ENCODE data around the gene MAP7. TPM values are rescaled to one million over a fixed set of nuclear protein-coding genes. Genes with fewer than 3 reads are reported as not detected.

MAP7 gene
- total and polyA plus RNA-seq, 2 donors (not counting 3 experiments of a cell fraction or from before 2014, with no cell fraction given) = 0.07 to 0.42 TPM

GRCh38 chr6:136486357-136486756 is 63.9 kb downstream of the MAP7 start:
- intact Hi-C loops (cut with micrococcal nuclease) = no loop called here
- H4K20me1 ChIP-seq (replicated peaks; ENCODE audit: control insufficient read depth, extremely low read depth, insufficient read depth, low read length) = no peaks in the 10 kb centered on the region
- no peak overlapping the region for H3K4me2 ChIP-seq (ENCODE audit: insufficient read depth, low read length)
- no TSS peak for BruUV-seq (replicated peaks)
- H3K27me3 ChIP-seq (ENCODE audit: control insufficient read depth in 2 of 2, insufficient read depth in 2 of 2, low read length in 2 of 2) = no peaks in the 10 kb centered on the region
- H3K9me3 ChIP-seq (replicated peaks; ENCODE audit: control insufficient read depth, insufficient read depth, low read length) = no peaks in the 10 kb centered on the region
- dilution Hi-C loops (cut with MboI; ENCODE audit: extremely low pct_ligation_motif_present, low sequenced_read_pairs) = no loop called here
- POLR2A ChIA-PET = no interaction called here
- DNase-seq (ENCODE audit: low read depth, low spot score) = no peak
- no peaks in the 10 kb centered on the region for H3K36me3 ChIP-seq (ENCODE audit: control insufficient read depth in 2 of 2, extremely low read depth in 1 of 2, insufficient read depth in 2 of 2, low read length in 2 of 2)
- H3K9ac ChIP-seq (replicated peaks; ENCODE audit: extremely low read depth, insufficient read depth, low read length) = no peak overlapping the region
- H3K9me1 ChIP-seq (replicated peaks; ENCODE audit: control insufficient read depth, extremely low read depth, insufficient read depth, low read length) = no peaks in the 10 kb centered on the region
- no peak for FAIRE-seq
- no peak overlapping the region for H3K27ac ChIP-seq (ENCODE audit: insufficient read depth, low read depth, low read length)
- TF ChIP-seq EZH2 (IDR thresholded peaks at IDR 0.05; ENCODE audit: borderline replicate concordance, low read depth, low read length, severe bottlenecking) = no peak
- TF ChIP-seq FOS (IDR thresholded peaks at IDR 0.05; ENCODE audit: borderline replicate concordance, insufficient read depth, low read length) = no peak
- TF ChIP-seq JUN (IDR thresholded peaks at IDR 0.05; ENCODE audit: borderline replicate concordance, insufficient read depth, insufficient read length, low read depth) = no peak
- TF ChIP-seq MYC (IDR thresholded peaks at IDR 0.05; ENCODE audit: low read depth, low read length) = no peak
- TF ChIP-seq POLR2A (IDR thresholded peaks at IDR 0.05; ENCODE audit: low read depth, low read length) = no peak
- no peak for TF ChIP-seq MAX (IDR thresholded peaks at IDR 0.05; ENCODE audit: insufficient read depth, insufficient read length)
- no peak overlapping the region for H3K4me3 ChIP-seq (replicated peaks in 1 of 3; ENCODE audit: insufficient read depth in 1 of 3, low read depth in 1 of 3, low read length in 3 of 3)
- no peak overlapping the region for H2AFZ ChIP-seq (ENCODE audit: low read depth, low read length)
- no peaks in the 10 kb centered on the region for H3K4me1 ChIP-seq (ENCODE audit: control insufficient read depth, extremely low read depth, insufficient read depth, low read length)
- CTCF ChIA-PET = no interaction called here
- H3K79me2 ChIP-seq (ENCODE audit: control insufficient read depth, insufficient read depth, low read length) = no peaks in the 10 kb centered on the region

- Histone ChIP-seq H3K4me3 (replicated peaks in 1 of 3; ENCODE audit: insufficient read depth in 1 of 3, low read depth in 1 of 3, low read length in 3 of 3) (no peak overlapping the region), H3K4me1 (ENCODE audit: control insufficient read depth, extremely low read depth, insufficient read depth, low read length) (no peaks in the 10 kb centered on the region), H2AFZ (ENCODE audit: low read depth, low read length) (no peak overlapping the region), H4K20me1 (replicated peaks; ENCODE audit: control insufficient read depth, extremely low read depth, insufficient read depth, low read length) (no peaks in the 10 kb centered on the region), H3K9me3 (replicated peaks; ENCODE audit: control insufficient read depth, insufficient read depth, low read length) (no peaks in the 10 kb centered on the region), H3K9ac (replicated peaks; ENCODE audit: extremely low read depth, insufficient read depth, low read length) (no peak overlapping the region), H3K36me3 (ENCODE audit: control insufficient read depth in 2 of 2, extremely low read depth in 1 of 2, insufficient read depth in 2 of 2, low read length in 2 of 2) (no peaks in the 10 kb centered on the region), H3K27ac (ENCODE audit: insufficient read depth, low read depth, low read length) (no peak overlapping the region), H3K4me2 (ENCODE audit: insufficient read depth, low read length) (no peak overlapping the region), H3K9me1 (replicated peaks; ENCODE audit: control insufficient read depth, extremely low read depth, insufficient read depth, low read length) (no peaks in the 10 kb centered on the region), H3K27me3 (ENCODE audit: control insufficient read depth in 2 of 2, insufficient read depth in 2 of 2, low read length in 2 of 2) (no peaks in the 10 kb centered on the region), H3K79me2 (ENCODE audit: control insufficient read depth, insufficient read depth, low read length) (no peaks in the 10 kb centered on the region)
- POLR2A ChIA-PET = no interaction called here
- dilution Hi-C loops (cut with MboI; ENCODE audit: extremely low pct_ligation_motif_present, low sequenced_read_pairs) = no loop called here
- BruUV-seq (replicated peaks) = no TSS peak
- FAIRE-seq (no peak), DNase-seq (ENCODE audit: low read depth, low spot score) (no peak)
- TF ChIP-seq GATA2 (IDR thresholded peaks at IDR 0.05; ENCODE audit: insufficient read depth, insufficient read length, low read depth, low read length) = no peak
- no peak for TF ChIP-seq POLR2A (IDR thresholded peaks at IDR 0.05; ENCODE audit: low read depth, low read length)
- no peak for TF ChIP-seq EZH2 (IDR thresholded peaks at IDR 0.05; ENCODE audit: borderline replicate concordance, low read depth, low read length, severe bottlenecking)
- no peak for TF ChIP-seq MYC (IDR thresholded peaks at IDR 0.05; ENCODE audit: low read depth, low read length)
- no peak for TF ChIP-seq JUN (IDR thresholded peaks at IDR 0.05; ENCODE audit: borderline replicate concordance, insufficient read depth, insufficient read length, low read depth)
- no peak for TF ChIP-seq POLR2AphosphoS5 (IDR thresholded peaks at IDR 0.05; ENCODE audit: insufficient read depth, low read depth, low read length)
- TF ChIP-seq MAX (IDR thresholded peaks at IDR 0.05; ENCODE audit: insufficient read depth, insufficient read length) = no peak
- TF ChIP-seq CTCF (IDR thresholded peaks at IDR 0.05; ENCODE audit: extremely low read depth in 1 of 2, insufficient read depth in 1 of 2, low read depth in 1 of 2, low read length in 2 of 2) = no peak
- no peak for TF ChIP-seq FOS (IDR thresholded peaks at IDR 0.05; ENCODE audit: borderline replicate concordance, insufficient read depth, low read length)
- CTCF ChIA-PET = interaction anchor here (0.7 kb wide), 1 partner anchor 12 kb away, joined by 3 read pairs; no protein-coding TSS in a partner anchor
- intact Hi-C loops (cut with micrococcal nuclease) = no loop called here
These were observed 66.3 kb downstream of the MAP7 start for GRCh38 chr6:136483906-136484305.
